ENCODE data around the gene KCNMA1. TPM values are rescaled to one million over a fixed set of nuclear protein-coding genes. Genes with fewer than 3 reads are reported as not detected.

Gene KCNMA1
- total and polyA plus RNA-seq, 10 of the 15 experiments (the other 5 are each of a cell fraction or from before 2014, with no cell fraction given): 8.5 to 77.0 (median 21.3) TPM

DNA sequence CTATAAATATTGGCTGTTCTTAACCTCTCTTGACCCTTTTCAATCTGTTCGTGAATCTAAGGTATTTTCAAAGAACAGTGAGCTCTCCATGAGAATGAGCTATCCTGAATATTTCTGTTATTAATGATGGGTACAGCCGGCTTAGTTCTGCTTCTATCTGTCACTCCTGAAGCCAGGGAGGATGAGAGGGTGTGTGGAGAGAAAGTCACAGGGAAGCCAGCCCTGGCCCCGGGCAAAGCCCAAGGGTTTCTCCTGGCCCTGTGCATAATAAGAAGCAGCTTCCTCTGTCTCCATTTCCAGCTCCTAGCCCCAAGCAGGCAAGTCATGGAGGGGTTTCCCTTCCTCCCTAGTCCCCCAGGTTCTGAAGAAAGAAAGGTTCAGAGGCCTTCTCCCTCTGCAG, 151.1 kb downstream of the KCNMA1 start (continued):
- TF ChIP-seq, protein P1, sequence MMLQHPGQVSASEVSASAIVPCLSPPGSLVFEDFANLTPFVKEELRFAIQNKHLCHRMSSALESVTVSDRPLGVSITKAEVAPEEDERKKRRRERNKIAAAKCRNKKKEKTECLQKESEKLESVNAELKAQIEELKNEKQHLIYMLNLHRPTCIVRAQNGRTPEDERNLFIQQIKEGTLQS (IDR thresholded peaks at IDR 0.05; ENCODE audit: borderline replicate concordance, extremely low read depth, low read depth, low read length): no peak
- no peak for TF ChIP-seq BMI1 (IDR thresholded peaks at IDR 0.05; ENCODE audit: borderline replicate concordance)
- TF ChIP-seq, protein P2, sequence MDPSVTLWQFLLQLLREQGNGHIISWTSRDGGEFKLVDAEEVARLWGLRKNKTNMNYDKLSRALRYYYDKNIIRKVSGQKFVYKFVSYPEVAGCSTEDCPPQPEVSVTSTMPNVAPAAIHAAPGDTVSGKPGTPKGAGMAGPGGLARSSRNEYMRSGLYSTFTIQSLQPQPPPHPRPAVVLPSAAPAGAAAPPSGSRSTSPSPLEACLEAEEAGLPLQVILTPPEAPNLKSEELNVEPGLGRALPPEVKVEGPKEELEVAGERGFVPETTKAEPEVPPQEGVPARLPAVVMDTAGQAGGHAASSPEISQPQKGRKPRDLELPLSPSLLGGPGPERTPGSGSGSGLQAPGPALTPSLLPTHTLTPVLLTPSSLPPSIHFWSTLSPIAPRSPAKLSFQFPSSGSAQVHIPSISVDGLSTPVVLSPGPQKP (IDR thresholded peaks at IDR 0.05; ENCODE audit: low read depth, low read length): no peak

DNA sequence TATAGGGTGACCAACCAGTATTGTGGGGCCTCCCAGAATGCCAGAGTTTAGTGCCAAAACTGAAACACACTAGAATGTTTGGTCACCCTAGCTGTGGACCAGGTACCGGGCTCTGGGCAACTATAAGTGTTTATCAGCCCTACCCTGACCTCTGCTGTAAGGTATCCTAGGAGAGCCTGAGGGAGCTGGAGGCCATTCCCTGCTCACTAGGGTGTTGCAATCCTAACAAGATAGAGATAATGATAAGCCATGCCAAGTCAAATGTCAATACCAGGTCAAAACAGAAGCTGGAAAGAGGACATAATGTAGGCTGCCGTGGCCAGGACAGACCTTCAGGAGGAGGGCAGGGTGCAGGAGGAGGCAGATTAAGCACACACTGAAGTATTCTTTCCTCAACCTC, 151.8 kb downstream of the KCNMA1 start:
- intact Hi-C loops (cut with micrococcal nuclease; ENCODE audit: unreplicated experiment): no loop called here
- no peak for ATAC-seq
- Histone ChIP-seq H3K27me3 (replicated peaks in 1 of 2; ENCODE audit: control insufficient read depth in 2 of 2, insufficient read depth in 2 of 2, low read length in 1 of 2) (no peaks in the 10 kb centered on the region), H3K9me3 (replicated peaks; ENCODE audit: control insufficient read depth, insufficient read depth, low read length) (no peaks in the 10 kb centered on the region), H3K4me1 (ENCODE audit: control insufficient read depth, insufficient read depth, low read length) (no peaks in the 10 kb centered on the region), H3K36me3 (ENCODE audit: control insufficient read depth in 2 of 2, insufficient read depth in 2 of 2, low read length in 1 of 2) (no peaks in the 10 kb centered on the region), H4K20me1 (ENCODE audit: control insufficient read depth, insufficient read depth) (no peaks in the 10 kb centered on the region), H3K4me3 (no peak overlapping the region), H2AFZ (ENCODE audit: control insufficient read depth, low read depth, low read length) (no peak overlapping the region), H3K4me2 (ENCODE audit: control insufficient read depth, insufficient read depth) (no peak overlapping the region), H3K9ac (ENCODE audit: control insufficient read depth, insufficient read depth, low read length) (no peak overlapping the region), H3K27ac (ENCODE audit: control insufficient read depth, insufficient read depth) (no peak overlapping the region), H3K79me2 (ENCODE audit: control insufficient read depth, insufficient read depth, low read length) (no peaks in the 10 kb centered on the region)
- BruUV-seq (replicated peaks): no TSS peak
- ChIA-PET CTCF (interaction anchor here (0.7 to 1.6 kb wide), 6 partner anchors 9 to 312 kb away, joined by 3 to 5 read pairs (median 4); no protein-coding TSS in a partner anchor), SMC1A (ENCODE audit: uncharacterized antibody, unreplicated experiment) (interaction anchor here (0.8 to 1.6 kb wide), 13 partner anchors 8 to 158 kb away, joined by 3 to 6 read pairs (median 3); no protein-coding TSS in a partner anchor), RAD21 (ENCODE audit: unreplicated experiment) (interaction anchor here (0.7 to 1.6 kb wide), 7 partner anchors 8 to 155 kb away, joined by 3 to 5 read pairs (median 3); no protein-coding TSS in a partner anchor), POLR2A (interaction anchor here (0.9 to 1.1 kb wide), 2 partner anchors 10 to 54 kb away, joined by 3 to 4 read pairs; no protein-coding TSS in a partner anchor)
- in situ Hi-C loops (cut with MboI): no loop called here
- WGBS (ENCODE audit: insufficient coverage, insufficient replicate concordance, low lambda C conversion rate, missing lambda C conversion rate): 49% methylated on average over 2 of the region's 2 CpGs
- no peak for FAIRE-seq
- no peak for DNase-seq (ENCODE audit: low read depth, low spot score)
- TF ChIP-seq EZH2 (IDR thresholded peaks at IDR 0.05; ENCODE audit: borderline replicate concordance, control insufficient read depth, low read depth, low read length) (no peak), SMARCA5 (IDR thresholded peaks at IDR 0.05) (no peak), TARDBP (IDR thresholded peaks at IDR 0.05; ENCODE audit: borderline replicate concordance) (no peak), POLR2A (IDR thresholded peaks at IDR 0.05; ENCODE audit: low read depth, low read length) (no peak), CHD1 (IDR thresholded peaks at IDR 0.05; ENCODE audit: low read depth, low read length) (no peak), WRNIP1 (IDR thresholded peaks at IDR 0.05; ENCODE audit: borderline replicate concordance, low read depth, low read length) (no peak), RUNX3 (IDR thresholded peaks at IDR 0.05; ENCODE audit: low read length) (no peak), MXI1 (IDR thresholded peaks at IDR 0.05; ENCODE audit: low read depth, low read length) (no peak), TCF7 (IDR thresholded peaks at IDR 0.05; ENCODE audit: borderline replicate concordance) (no peak)
- TF ChIP-seq, protein P3, sequence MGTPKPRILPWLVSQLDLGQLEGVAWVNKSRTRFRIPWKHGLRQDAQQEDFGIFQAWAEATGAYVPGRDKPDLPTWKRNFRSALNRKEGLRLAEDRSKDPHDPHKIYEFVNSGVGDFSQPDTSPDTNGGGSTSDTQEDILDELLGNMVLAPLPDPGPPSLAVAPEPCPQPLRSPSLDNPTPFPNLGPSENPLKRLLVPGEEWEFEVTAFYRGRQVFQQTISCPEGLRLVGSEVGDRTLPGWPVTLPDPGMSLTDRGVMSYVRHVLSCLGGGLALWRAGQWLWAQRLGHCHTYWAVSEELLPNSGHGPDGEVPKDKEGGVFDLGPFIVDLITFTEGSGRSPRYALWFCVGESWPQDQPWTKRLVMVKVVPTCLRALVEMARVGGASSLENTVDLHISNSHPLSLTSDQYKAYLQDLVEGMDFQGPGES (IDR thresholded peaks at IDR 0.05): no peak
- TF ChIP-seq, protein P4, sequence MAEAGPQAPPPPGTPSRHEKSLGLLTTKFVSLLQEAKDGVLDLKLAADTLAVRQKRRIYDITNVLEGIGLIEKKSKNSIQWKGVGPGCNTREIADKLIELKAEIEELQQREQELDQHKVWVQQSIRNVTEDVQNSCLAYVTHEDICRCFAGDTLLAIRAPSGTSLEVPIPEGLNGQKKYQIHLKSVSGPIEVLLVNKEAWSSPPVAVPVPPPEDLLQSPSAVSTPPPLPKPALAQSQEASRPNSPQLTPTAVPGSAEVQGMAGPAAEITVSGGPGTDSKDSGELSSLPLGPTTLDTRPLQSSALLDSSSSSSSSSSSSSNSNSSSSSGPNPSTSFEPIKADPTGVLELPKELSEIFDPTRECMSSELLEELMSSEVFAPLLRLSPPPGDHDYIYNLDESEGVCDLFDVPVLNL (IDR thresholded peaks at IDR 0.05; ENCODE audit: low read depth, low read length): no peak
- TF ChIP-seq, protein P5, sequence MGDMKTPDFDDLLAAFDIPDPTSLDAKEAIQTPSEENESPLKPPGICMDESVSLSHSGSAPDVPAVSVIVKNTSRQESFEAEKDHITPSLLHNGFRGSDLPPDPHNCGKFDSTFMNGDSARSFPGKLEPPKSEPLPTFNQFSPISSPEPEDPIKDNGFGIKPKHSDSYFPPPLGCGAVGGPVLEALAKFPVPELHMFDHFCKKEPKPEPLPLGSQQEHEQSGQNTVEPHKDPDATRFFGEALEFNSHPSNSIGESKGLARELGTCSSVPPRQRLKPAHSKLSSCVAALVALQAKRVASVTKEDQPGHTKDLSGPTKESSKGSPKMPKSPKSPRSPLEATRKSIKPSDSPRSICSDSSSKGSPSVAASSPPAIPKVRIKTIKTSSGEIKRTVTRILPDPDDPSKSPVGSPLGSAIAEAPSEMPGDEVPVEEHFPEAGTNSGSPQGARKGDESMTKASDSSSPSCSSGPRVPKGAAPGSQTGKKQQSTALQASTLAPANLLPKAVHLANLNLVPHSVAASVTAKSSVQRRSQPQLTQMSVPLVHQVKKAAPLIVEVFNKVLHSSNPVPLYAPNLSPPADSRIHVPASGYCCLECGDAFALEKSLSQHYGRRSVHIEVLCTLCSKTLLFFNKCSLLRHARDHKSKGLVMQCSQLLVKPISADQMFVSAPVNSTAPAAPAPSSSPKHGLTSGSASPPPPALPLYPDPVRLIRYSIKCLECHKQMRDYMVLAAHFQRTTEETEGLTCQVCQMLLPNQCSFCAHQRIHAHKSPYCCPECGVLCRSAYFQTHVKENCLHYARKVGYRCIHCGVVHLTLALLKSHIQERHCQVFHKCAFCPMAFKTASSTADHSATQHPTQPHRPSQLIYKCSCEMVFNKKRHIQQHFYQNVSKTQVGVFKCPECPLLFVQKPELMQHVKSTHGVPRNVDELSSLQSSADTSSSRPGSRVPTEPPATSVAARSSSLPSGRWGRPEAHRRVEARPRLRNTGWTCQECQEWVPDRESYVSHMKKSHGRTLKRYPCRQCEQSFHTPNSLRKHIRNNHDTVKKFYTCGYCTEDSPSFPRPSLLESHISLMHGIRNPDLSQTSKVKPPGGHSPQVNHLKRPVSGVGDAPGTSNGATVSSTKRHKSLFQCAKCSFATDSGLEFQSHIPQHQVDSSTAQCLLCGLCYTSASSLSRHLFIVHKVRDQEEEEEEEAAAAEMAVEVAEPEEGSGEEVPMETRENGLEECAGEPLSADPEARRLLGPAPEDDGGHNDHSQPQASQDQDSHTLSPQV (IDR thresholded peaks at IDR 0.05): no peak
- TF ChIP-seq, protein P1 (IDR thresholded peaks at IDR 0.05; ENCODE audit: borderline replicate concordance, extremely low read depth, low read depth, low read length): no peak
